Mucosa of rectum (tissue), 2 donors: ENCODE measurements around the gene ZNF497.

ENCODE experiments used
- H3K27ac ChIP-seq, 2 donors: one replicate each; pipeline ENCODE4 v1.7.0; 2013; ENCODE audit warnings: inconsistent platforms in 2 of 2, low read depth in 2 of 2, low read length in 2 of 2
- H3K27me3 ChIP-seq, 2 donors: one replicate each; pipeline ENCODE4 v1.7.0; 2013; ENCODE audit warnings: low read length in 2 of 2; ENCODE audit not compliant: control insufficient read depth in 2 of 2, insufficient read depth in 2 of 2
- H3K36me3 ChIP-seq, 2 donors: one replicate each; pipeline ENCODE4 v1.7.0; 2013; ENCODE audit warnings: low read length in 2 of 2; ENCODE audit not compliant: control insufficient read depth in 2 of 2, insufficient read depth in 2 of 2
- H3K4me1 ChIP-seq, 2 donors: one replicate each; pipeline ENCODE4 v1.7.0; 2013; ENCODE audit warnings: low read length in 2 of 2, mild to moderate bottlenecking in 1 of 2; ENCODE audit not compliant: control insufficient read depth in 2 of 2, insufficient read depth in 2 of 2
- H3K4me3 ChIP-seq, 2 donors: one replicate each; pipeline ENCODE4 v1.7.0; 2013; ENCODE audit warnings: low read length in 2 of 2
- H3K9ac ChIP-seq, 2 donors: one replicate each; pipeline ENCODE4 v1.7.0; 2013; ENCODE audit warnings: low read length in 2 of 2, low read depth in 1 of 2, mild to moderate bottlenecking in 1 of 2
- H3K9me3 ChIP-seq, 2 donors: one replicate each; pipeline ENCODE4 v1.7.0; 2013; ENCODE audit warnings: low read length in 2 of 2; ENCODE audit not compliant: control insufficient read depth in 2 of 2
- donor health status: healthy.
- donor health status: Normal muscosa, but diverticular disease.

Gene ZNF497

DNA sequence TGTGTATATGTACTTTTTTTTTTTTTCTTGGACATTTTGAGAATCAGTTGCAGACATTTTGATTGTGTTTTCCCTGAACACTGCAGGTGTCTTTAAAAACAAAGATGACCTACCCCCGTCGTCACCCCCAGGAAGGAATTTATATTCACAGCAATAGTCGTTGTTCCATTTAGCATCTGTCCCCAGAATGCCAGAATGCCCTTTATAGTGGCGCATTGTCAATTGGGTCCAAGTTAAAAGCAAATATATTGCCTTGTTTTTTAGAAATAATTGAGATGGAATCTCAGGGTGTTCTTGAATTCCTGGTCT lies 31.1 kb upstream of the ZNF497 start:
- Histone ChIP-seq H3K9ac (no peak overlapping the region), H3K4me1 (peaks cover 4 to 6% of the 10 kb centered on the region in 2 donors), H3K27ac (no peak overlapping the region), H3K4me3 (no peak overlapping the region), H3K36me3 (peaks cover 20 to 34% of the 10 kb centered on the region in 2 donors), H3K9me3 (no peaks in the 10 kb centered on the region), H3K27me3 (peaks cover 13 to 23% of the 10 kb centered on the region in 2 donors)

DNA sequence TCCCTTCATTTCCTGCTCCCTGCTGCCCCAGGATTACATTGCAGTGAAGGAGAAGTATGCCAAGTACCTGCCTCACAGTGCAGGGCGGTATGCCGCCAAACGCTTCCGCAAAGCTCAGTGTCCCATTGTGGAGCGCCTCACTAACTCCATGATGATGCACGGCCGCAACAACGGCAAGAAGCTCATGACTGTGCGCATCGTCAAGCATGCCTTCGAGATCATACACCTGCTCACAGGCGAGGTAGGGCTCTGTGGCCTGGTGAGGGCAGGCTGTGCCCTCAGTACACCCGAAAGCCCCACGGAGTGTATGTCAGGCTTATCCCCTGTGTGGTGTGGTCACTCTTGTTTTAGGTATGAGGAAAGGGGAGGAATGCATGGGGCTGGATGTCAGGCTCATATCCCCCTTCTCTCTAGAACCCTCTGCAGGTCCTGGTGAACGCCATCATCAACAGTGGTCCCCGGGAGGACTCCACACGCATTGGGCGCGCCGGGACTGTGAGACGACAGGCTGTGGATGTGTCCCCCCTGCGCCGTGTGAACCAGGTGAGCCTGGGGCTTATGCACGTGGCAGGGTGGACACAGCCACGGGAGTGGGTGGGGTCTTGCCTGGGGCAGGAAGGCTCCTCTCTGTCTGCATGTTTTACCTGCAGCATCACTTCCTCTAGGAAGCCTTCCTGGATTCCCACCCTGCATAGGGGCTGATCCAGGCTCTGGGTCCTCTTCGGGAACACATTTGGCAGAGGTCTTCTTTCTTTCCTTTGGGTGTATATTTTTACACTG lies 30.6 kb upstream of the ZNF497 start:
- H3K9ac ChIP-seq: no peak overlapping the region
- no peak overlapping the region for H3K27ac ChIP-seq
- peaks cover 6 to 9% of the 10 kb centered on the region in 2 donors for H3K4me1 ChIP-seq
- peaks cover 13 to 19% of the 10 kb centered on the region in 2 donors for H3K27me3 ChIP-seq
- H3K36me3 ChIP-seq: peaks cover 22 to 37% of the 10 kb centered on the region in 2 donors
- H3K4me3 ChIP-seq: no peak overlapping the region
- H3K9me3 ChIP-seq: no peaks in the 10 kb centered on the region

DNA sequence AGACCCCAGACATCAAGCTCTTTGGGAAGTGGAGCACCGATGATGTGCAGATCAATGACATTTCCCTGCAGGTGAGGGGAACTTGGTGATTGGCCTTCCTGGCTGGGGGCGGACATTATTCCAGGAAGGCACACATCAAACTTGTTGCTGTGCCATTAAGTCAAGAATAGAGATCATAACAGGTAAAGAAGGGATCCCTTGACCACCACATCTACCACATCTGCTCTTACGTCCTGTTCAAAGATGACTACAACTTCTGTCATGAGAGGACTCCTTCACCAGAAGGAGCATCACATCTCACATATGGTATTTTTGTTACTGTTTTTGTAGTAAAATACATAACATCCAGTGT lies 25.6 kb upstream of the ZNF497 start:
- Histone ChIP-seq H3K4me1 (peaks cover 18 to 26% of the 10 kb centered on the region in 2 donors), H3K9me3 (no peaks in the 10 kb centered on the region), H3K27ac (no peak overlapping the region), H3K27me3 (no peaks in the 10 kb centered on the region), H3K4me3 (peak overlapping the region; percentile 77 to 80), H3K36me3 (peaks cover 8 to 18% of the 10 kb centered on the region in 2 donors), H3K9ac (peak overlapping the region in 1 of 2 donors; percentile 89)

DNA sequence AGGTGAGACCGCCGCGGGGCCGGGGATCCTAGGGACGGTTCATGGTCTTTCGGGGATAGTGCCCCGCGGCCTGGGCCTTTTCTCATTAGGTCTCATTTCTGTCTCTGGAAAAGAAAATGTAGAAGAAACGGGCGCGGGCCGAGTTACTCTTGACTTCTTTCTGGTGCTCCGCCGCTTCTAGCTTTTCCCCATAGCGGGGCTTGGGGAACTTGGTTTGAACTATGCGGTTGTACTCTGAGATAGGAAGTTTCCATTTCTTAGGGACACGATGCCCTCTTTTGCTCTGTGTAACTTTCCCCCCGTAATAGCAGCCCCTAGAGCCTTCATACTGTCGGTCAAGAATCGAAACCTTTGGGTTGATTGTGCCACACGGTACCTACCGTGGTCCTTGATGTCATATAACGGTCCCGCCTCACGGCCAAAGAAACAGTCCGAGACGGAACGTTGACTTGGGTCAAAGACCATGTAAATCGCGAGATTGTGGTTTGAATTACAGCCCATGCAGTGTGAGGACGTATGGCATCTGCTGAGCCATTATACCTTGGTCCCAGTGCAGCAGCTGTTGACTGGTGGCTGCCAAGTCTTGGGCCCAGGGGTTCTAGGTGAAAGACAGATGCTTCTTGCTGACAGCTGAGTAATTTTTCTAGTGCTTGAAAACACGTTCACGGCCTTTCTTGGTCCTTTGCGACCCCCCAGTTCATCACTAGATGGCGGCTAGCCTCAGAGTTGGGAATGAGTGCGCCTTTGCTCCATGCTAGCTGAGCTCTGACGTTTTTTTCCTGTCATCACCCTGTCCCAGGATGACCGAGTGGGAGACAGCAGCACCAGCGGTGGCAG lies 25.0 kb upstream of the ZNF497 start:
- H3K27me3 ChIP-seq: no peaks in the 10 kb centered on the region
- H3K9me3 ChIP-seq: no peaks in the 10 kb centered on the region
- H3K36me3 ChIP-seq: peaks cover 4 to 13% of the 10 kb centered on the region in 2 donors
- H3K4me1 ChIP-seq: peaks cover 18 to 26% of the 10 kb centered on the region in 2 donors
- peak overlapping the region; percentile 66 to 89 for H3K9ac ChIP-seq
- H3K27ac ChIP-seq: peak overlapping the region in 1 of 2 donors; percentile 48
- H3K4me3 ChIP-seq: peak overlapping the region; percentile 77 to 80

DNA sequence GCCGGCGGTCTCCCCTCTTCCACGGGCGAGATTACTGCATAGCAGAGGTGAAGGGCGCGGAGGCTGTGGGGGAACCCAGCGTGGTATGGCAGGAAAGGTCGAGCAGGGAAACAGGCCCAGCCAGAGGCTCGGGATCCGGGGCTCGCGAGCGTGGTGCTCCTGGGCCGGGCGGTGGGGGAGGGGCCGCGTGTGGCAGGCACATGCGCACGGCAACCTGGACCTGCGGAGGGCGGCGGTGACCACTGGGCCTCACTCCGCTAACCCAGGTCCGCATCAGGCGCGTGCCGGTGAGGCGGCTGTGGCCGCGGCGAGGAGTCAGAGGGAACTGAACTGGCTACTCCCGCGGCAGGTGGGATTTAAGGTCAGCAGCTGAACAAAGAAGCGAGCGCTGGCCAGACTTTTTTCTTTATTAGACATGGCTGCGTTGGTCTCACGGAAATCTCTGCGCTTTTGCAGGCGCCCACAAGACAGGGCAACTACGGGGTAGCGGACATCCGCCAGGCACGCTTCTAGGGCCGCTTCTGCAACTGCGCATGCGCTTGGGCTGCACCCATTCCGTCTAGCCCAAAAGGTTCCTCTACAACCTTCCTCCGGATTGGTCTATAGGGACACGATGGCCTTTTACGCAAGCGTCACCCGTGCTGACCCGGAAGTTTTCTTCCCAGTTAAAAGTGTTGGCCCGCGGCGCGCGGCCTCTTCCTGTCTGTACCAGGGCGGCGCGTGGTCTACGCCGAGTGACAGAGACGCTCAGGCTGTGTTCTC lies 24.2 kb upstream of the ZNF497 start, which contains the start of gene RPS5:
Gene RPS5 (plus strand): TSS at position 694 of the 762 bp plus-strand sequence. CDS start 869 bp downstream, outside the sequence.
- peak within 1 kb of the TSS; percentile 77 to 80 for H3K4me3 ChIP-seq
- peak within 1 kb of the TSS; percentile 89 to 91 for H3K9ac ChIP-seq
- H3K4me1 ChIP-seq: peaks cover 18 to 31% of the 10 kb centered on the region in 2 donors
- H3K9me3 ChIP-seq: no peaks in the 10 kb centered on the region
- peaks cover 4 to 11% of the 10 kb centered on the region in 2 donors for H3K36me3 ChIP-seq
- no peaks in the 10 kb centered on the region for H3K27me3 ChIP-seq
- H3K27ac ChIP-seq: peak within 1 kb of the TSS; percentile 98

DNA sequence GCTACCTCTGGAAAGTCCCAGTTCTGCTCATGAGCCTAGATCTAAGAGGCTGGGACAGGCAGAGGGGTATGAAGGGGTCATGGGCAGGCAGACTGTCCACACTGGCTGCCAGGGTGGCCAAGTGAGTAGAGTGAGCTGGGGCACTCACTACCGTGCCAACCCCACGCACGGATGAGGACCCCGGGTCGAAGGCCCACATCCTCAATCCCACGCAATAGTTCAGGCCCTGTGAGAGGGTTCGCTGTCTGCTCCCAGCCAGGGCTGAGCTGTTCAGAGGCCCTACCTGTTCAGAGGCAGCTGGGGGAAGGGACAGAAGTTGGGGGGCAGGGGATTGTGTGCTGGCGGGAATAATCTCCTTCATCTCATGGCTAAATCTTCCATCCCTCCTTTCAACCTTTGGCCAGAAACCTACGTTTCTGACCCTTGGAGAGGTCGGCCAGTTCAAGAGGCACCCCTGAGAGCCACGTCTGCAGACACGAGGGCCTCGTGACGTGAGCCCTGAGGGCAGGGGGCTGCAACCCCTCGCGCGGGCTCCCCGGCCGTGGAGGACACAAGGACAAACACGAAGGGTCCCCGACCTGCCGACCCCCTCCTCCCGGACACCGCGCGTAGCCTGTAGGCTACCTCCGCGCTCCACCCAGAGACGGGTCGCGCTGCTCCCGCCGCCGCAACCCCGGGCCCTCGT lies 23.5 kb upstream of the ZNF497 start:
- Histone ChIP-seq H3K27me3 (no peaks in the 10 kb centered on the region), H3K9me3 (no peaks in the 10 kb centered on the region), H3K4me1 (peaks cover 22 to 33% of the 10 kb centered on the region in 2 donors), H3K4me3 (peak overlapping the region; percentile 77 to 80), H3K27ac (peak overlapping the region; percentile 98), H3K36me3 (peaks cover 4 to 11% of the 10 kb centered on the region in 2 donors), H3K9ac (peak overlapping the region; percentile 89 to 91)

DNA sequence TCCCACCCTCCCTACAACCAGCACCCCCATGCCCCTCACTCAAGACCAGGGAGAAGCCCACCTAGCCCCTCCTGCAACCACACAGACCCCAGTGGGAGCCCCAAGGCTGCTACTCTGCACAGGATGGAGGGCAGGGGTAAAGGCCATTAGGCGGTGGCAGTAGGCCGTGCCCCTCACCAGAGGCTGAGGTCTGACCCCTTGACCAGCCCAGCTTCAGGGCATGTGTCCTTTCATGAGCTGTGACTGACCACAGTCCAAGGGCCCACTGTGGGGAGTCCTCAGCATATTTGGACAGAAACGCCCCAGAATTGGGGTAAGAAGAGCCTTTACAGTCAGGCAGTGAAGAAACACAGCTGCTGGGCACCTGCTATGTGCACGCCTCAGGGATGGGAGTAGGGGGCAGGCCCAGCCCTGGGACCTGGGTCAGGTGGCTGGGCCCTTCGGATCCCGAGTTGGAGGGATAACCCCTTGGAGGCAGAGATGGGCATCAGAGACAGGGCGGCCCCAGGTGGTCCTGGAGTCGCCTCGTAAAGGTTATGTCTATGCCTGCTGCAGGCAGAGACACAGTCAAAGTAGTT lies 22.9 kb upstream of the ZNF497 start:
- Histone ChIP-seq H3K27me3 (no peaks in the 10 kb centered on the region), H3K36me3 (peaks cover 4% of the 10 kb centered on the region in 2 donors), H3K4me1 (peaks cover 23 to 31% of the 10 kb centered on the region in 2 donors), H3K4me3 (peak overlapping the region; percentile 77 to 80), H3K27ac (peak overlapping the region; percentile 98), H3K9ac (peak overlapping the region; percentile 89 to 91), H3K9me3 (no peaks in the 10 kb centered on the region)

DNA sequence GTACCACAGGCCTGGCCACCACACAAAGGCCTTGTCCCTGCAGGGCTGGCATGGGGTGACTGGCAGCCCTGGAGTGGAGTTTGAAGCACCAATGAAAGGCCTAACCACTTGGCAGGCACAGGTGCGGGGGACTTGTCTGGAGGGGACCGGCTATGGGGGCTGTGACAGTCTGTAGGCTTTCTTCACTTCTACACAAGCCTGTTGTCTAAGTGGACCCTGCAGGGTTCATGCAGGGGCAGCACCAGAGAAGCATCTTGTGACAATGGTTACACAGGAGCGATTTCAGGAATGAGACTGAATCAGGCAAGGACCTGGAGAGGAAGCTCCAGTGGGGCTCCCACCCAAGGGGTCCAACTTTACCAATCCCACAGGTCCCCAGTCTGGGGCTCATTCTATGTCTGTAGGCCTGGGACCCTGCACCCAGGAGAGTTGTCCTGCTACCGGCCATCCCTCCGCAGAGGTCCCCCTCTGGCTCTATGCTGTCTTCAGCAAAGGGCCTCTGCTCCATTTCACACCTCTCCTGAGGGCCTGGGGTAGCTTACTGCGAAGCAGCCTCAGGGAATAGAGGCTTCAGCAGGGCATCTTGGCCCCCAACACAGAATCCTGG lies 20.5 kb upstream of the ZNF497 start:
- Histone ChIP-seq H3K4me3 (no peak overlapping the region), H3K27me3 (no peaks in the 10 kb centered on the region), H3K4me1 (peaks cover 31 to 33% of the 10 kb centered on the region in 2 donors), H3K27ac (no peak overlapping the region), H3K9me3 (no peaks in the 10 kb centered on the region), H3K9ac (no peak overlapping the region), H3K36me3 (peaks cover under 1% of the 10 kb centered on the region in 2 donors)
